KG1 (cell line): ENCODE results near the gene LCORL.
A peak's percentile ranks its signal among the peaks of the same experiment; 100 is the strongest.
"Not testable (repeated sequence)": the region's sequence is repeated elsewhere in the genome, so short reads cannot be mapped to it uniquely, and the experiment has no call there.

Source experiments
- DNase-seq: peaks from one replicate; lab custom pipeline; 2025; lab: John Stamatoyannopoulos, UW

Gene LCORL

GRCh38 chr4:17851959-17852358 lies 169.6 kb downstream of the LCORL start:
- DNase-seq = no peak

GRCh38 chr4:17850295-17850694 lies 171.3 kb downstream of the LCORL start:
- not testable (repeated sequence) for DNase-seq

GRCh38 chr4:17846266-17846665 lies 175.3 kb downstream of the LCORL start:
- DNase-seq = no peak

GRCh38 chr4:17823871-17824669 lies 197.5 kb downstream of the LCORL start:
- no peak for DNase-seq

GRCh38 chr4:17817027-17817426 lies 204.5 kb downstream of the LCORL start:
- no peak for DNase-seq

GRCh38 chr4:17816142-17816541 lies 205.4 kb downstream of the LCORL start:
- no peak for DNase-seq

GRCh38 chr4:17814140-17814539 lies 207.4 kb downstream of the LCORL start:
- no peak for DNase-seq

GRCh38 chr4:17812801-17813200 lies 208.8 kb downstream of the LCORL start:
- DNase-seq = no peak

- DNase-seq = no peak
Measured at GRCh38 chr4:17812125-17812524, 209.4 kb downstream of the LCORL start.

GRCh38 chr4:17811078-17811603 lies 210.4 kb downstream of the LCORL start:
- no peak for DNase-seq

GRCh38 chr4:17810260-17811077 lies 211.1 kb downstream of the LCORL start, which contains the start of the genes DCAF16 and NCAPG:
DCAF16 (minus strand) TSS chr4:17810757; CDS start chr4:17804141, 6,616 bp downstream.
NCAPG (plus strand) TSS chr4:17810979; CDS start chr4:17811078, 99 bp downstream.
- DNase-seq = peak; percentile 99

- no peak for DNase-seq
Measured at GRCh38 chr4:17809667-17810066, 211.9 kb downstream of the LCORL start.

- no peak for DNase-seq
Measured at GRCh38 chr4:17807446-17807845, 214.1 kb downstream of the LCORL start.

- no peak for DNase-seq
Measured at GRCh38 chr4:17805580-17806155, 215.9 kb downstream of the LCORL start.

GRCh38 chr4:17797808-17798207 lies 223.7 kb downstream of the LCORL start:
- no peak for DNase-seq

- DNase-seq = no peak
Measured at GRCh38 chr4:17794730-17795129, 226.8 kb downstream of the LCORL start.
